Measurements from ENCODE around the gene RASSF1.
A peak's percentile ranks its signal among the peaks of the same experiment; 100 is the strongest.

Gene RASSF1

DNA sequence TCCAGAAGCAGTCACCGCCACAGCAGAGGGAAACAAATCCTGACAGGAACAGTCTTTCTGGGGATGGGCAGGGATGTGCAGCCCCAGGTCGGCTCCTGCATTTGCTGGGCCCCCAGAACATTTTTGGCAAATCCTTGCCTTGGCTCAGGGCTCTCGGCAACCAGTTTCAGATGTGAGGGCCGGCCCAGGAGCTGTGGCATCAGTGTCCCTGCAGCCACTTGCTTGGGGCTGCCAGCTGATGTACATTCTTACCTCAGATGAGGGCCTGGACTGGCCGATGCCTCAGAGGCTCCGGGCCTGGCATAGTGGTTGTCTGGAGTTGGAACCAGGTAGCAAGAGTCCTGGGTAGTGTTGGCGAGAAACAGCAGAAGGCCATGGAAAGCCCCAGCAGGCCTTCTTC lies 14.2 kb upstream of the RASSF1 start:
- TF ChIP-seq, protein P1, sequence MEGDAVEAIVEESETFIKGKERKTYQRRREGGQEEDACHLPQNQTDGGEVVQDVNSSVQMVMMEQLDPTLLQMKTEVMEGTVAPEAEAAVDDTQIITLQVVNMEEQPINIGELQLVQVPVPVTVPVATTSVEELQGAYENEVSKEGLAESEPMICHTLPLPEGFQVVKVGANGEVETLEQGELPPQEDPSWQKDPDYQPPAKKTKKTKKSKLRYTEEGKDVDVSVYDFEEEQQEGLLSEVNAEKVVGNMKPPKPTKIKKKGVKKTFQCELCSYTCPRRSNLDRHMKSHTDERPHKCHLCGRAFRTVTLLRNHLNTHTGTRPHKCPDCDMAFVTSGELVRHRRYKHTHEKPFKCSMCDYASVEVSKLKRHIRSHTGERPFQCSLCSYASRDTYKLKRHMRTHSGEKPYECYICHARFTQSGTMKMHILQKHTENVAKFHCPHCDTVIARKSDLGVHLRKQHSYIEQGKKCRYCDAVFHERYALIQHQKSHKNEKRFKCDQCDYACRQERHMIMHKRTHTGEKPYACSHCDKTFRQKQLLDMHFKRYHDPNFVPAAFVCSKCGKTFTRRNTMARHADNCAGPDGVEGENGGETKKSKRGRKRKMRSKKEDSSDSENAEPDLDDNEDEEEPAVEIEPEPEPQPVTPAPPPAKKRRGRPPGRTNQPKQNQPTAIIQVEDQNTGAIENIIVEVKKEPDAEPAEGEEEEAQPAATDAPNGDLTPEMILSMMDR (IDR thresholded peaks at IDR 0.05; ENCODE audit: low read depth, low read length): no peak
- Histone ChIP-seq H3K9me3 (no peaks in the 10 kb centered on the region), H3K27me3 (no peaks in the 10 kb centered on the region), H3K36me3 (peaks cover 14% of the 10 kb centered on the region), H3K4me1 (peaks cover 3% of the 10 kb centered on the region; the same call in 1 of the 2 replicates), H3K4me3 (ENCODE audit: low read depth, low read length) (no peak overlapping the region)
- DNase-seq: no peak

DNA sequence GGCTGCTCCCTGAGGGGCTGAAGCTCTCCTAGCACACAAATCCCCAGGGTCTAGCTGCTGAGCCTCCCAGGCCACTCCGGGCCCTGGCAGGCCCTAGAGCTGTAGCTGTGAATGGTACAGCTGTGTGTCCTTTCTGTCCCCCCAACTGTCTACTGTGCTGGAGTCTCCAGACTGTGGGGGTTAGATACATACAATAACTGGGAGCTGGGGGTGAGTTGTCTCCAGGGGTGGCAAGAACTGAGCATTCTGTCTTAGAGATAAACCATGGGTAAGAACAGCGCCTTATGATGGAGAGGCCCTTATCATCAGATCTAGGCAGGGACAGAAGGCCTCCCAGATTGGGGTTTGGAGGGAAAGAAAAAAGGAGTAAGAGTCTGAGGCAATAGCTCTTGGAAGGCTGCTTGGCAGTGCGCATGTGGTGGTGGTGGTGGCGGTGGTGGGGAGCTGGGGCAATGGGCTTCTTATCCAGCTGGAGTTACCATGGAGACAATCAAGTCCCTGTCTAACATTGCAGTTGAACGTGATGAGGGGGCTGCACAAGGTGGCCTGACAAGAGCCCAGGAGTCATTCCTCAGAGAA lies 13.6 kb upstream of the RASSF1 start:
- H3K9me3 ChIP-seq: no peaks in the 10 kb centered on the region
- H3K4me3 ChIP-seq (ENCODE audit: low read depth, low read length): no peak overlapping the region
- peaks cover 3% of the 10 kb centered on the region; the same call in 1 of the 2 replicates for H3K4me1 ChIP-seq
- peaks cover 14% of the 10 kb centered on the region for H3K36me3 ChIP-seq
- no peak for DNase-seq
- no peaks in the 10 kb centered on the region for H3K27me3 ChIP-seq
- TF ChIP-seq, protein P1 (IDR thresholded peaks at IDR 0.05; ENCODE audit: low read depth, low read length): no peak

DNA sequence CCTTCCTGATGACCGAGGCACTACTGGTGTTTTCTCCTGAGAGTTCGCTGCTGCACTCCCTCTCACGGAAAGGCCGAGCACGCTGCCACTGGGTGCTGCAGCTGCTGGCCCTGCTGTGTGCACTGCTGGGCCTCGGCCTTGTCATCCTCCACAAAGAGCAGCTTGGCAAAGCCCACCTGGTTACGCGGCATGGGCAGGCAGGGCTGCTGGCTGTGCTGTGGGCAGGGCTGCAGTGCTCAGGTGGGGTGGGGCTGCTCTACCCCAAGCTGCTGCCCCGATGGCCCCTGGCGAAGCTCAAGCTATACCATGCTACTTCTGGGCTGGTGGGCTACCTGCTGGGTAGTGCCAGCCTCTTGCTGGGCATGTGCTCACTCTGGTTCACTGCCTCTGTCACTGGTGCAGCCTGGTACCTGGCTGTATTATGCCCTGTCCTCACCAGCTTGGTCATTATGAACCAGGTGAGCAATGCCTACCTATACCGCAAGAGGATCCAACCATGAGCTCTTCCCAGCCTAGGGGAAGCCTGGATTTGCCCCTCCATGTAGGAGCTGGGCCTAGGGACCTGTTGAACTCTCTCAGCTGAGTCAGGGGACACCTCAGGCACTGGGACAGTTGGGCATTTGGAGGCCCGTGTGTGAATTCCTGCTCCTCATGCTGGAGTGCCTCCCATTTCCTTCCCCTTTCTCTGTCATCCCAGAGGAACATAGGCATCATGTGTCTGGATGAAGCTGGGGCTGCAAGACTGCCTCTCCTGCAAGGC lies 12.8 kb upstream of the RASSF1 start:
- H3K36me3 ChIP-seq: peaks cover 15% of the 10 kb centered on the region
- H3K27me3 ChIP-seq: no peaks in the 10 kb centered on the region
- no peaks in the 10 kb centered on the region for H3K9me3 ChIP-seq
- DNase-seq: no peak
- H3K4me3 ChIP-seq (ENCODE audit: low read depth, low read length): no peak overlapping the region
- H3K4me1 ChIP-seq: peaks cover 3% of the 10 kb centered on the region; the same call in 1 of the 2 replicates
- TF ChIP-seq, protein P1 (IDR thresholded peaks at IDR 0.05; ENCODE audit: low read depth, low read length): no peak

DNA sequence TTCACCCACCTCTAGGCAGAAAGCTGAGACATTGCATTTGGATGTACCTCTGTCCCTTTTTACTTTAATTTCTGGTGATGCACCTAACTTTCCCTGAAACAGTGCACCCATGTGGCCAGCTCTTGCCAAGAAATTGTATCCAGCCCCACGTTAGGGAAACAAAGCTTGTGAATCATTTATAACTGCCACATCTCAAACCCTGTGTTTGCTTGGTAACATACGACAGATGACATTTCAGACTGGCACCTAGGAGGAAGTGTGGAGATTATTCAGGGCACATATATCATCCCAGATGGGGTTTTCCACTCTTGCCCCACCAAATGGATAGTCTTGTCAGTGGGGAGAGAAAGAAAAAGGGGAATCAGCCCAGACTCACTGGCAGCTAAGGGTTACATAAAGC lies 12.1 kb upstream of the RASSF1 start:
- H3K4me1 ChIP-seq: peaks cover 3% of the 10 kb centered on the region; the same call in 1 of the 2 replicates

DNA sequence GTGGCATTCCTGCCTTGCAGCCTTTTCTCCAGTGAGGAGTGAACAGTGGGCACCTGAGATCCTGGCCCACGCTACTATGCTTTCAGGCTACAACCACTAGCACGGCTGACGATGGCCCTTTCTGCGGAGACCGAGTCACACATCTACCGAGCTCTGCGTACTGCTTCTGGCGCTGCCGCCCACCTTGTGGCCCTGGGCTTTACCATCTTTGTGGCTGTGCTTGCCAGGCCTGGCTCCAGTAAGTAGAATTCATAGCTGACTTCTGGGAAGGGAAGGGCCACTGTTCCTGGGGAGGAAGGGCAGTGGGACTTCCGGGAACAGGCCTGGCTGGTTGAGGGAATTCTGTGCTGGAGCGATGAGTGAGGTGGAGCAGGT lies 10.7 kb upstream of the RASSF1 start:
- no peak for DNase-seq
- TF ChIP-seq, protein P1 (IDR thresholded peaks at IDR 0.05; ENCODE audit: low read depth, low read length): no peak
- Histone ChIP-seq H3K36me3 (peaks cover 23% of the 10 kb centered on the region), H3K4me1 (peaks cover 3% of the 10 kb centered on the region; the same call in 1 of the 2 replicates), H3K4me3 (ENCODE audit: low read depth, low read length) (peak overlapping the region; percentile 77), H3K9me3 (no peaks in the 10 kb centered on the region), H3K27me3 (no peaks in the 10 kb centered on the region)

More for the DNA sequence above, 12.1 kb upstream of the RASSF1 start:
- TF ChIP-seq, protein P1 (IDR thresholded peaks at IDR 0.05; ENCODE audit: low read depth, low read length): peak; percentile 36
- H3K36me3 ChIP-seq: peaks cover 19% of the 10 kb centered on the region
- H3K4me3 ChIP-seq (ENCODE audit: low read depth, low read length): no peak overlapping the region
- DNase-seq: no peak
- H3K27me3 ChIP-seq: no peaks in the 10 kb centered on the region
- no peaks in the 10 kb centered on the region for H3K9me3 ChIP-seq

Data from BE2C (cell line).